ENCODE results near the gene WDR82.

DNA sequence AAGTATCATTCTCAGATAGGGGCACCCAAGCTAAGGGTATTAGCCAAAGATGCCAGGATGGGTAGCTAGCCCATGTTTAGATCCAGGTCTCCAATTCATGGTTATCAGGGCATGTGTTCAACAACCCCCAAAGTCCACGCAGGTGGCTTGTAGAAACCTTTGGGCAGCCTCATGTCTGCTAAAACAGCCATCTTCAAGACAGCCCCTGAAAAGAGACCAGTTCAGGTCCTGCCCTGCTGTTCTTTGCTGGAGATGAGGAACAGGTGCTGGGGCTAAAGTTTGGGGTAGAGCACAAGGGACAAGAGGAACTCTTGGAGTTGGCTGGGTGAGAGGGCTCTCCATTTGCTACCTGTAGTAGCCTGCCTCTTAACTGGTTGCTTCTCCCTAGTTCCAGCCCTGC lies 28.3 kb downstream of the WDR82 start:
- TF ChIP-seq, protein P1, sequence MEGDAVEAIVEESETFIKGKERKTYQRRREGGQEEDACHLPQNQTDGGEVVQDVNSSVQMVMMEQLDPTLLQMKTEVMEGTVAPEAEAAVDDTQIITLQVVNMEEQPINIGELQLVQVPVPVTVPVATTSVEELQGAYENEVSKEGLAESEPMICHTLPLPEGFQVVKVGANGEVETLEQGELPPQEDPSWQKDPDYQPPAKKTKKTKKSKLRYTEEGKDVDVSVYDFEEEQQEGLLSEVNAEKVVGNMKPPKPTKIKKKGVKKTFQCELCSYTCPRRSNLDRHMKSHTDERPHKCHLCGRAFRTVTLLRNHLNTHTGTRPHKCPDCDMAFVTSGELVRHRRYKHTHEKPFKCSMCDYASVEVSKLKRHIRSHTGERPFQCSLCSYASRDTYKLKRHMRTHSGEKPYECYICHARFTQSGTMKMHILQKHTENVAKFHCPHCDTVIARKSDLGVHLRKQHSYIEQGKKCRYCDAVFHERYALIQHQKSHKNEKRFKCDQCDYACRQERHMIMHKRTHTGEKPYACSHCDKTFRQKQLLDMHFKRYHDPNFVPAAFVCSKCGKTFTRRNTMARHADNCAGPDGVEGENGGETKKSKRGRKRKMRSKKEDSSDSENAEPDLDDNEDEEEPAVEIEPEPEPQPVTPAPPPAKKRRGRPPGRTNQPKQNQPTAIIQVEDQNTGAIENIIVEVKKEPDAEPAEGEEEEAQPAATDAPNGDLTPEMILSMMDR (conservative IDR thresholded peaks at IDR 0.05 in 1 of 2, IDR thresholded peaks at IDR 0.05 in 1 of 2; ENCODE audit: low read depth in 1 of 2, low read length in 2 of 2), result no peak
- TF ChIP-seq EZH2 (IDR thresholded peaks at IDR 0.05; ENCODE audit: low read length, missing control alignments), result no peak

Data from fibroblast of lung (primary cell).